ENCODE data around the gene COL19A1. TPM values are rescaled to one million over a fixed set of nuclear protein-coding genes. Genes with fewer than 3 reads are reported as not detected.
A peak's percentile ranks its signal among the peaks of the same experiment; 100 is the strongest.

COL19A1 gene
- total and polyA plus RNA-seq, 9 of the 15 experiments (the other 6 are each of a cell fraction or from before 2014, with no cell fraction given), result not detected

DNA sequence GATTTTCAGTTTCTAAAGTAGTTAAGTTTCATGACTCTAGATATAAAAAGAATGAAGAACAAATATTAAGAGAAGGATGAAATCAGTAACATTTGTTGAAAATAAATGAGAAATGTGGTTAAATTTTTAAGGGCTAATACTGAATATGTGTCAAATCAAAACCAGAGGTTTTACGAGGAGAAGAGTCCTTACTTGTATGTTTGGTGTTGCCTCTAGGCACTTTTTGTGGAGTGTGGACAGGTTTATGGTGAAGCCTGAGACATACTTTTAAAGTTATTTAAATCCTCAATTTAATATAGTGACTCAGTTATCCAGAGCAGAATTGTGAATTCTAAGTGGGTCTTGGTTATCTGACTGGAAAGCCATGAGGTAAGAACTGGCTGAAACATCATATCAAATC lies 68.7 kb downstream of the COL19A1 start (continued):
- TF ChIP-seq, protein P1, sequence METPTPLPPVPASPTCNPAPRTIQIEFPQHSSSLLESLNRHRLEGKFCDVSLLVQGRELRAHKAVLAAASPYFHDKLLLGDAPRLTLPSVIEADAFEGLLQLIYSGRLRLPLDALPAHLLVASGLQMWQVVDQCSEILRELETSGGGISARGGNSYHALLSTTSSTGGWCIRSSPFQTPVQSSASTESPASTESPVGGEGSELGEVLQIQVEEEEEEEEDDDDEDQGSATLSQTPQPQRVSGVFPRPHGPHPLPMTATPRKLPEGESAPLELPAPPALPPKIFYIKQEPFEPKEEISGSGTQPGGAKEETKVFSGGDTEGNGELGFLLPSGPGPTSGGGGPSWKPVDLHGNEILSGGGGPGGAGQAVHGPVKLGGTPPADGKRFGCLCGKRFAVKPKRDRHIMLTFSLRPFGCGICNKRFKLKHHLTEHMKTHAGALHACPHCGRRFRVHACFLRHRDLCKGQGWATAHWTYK (CRISPR knock-in tag; IDR thresholded peaks at IDR 0.05), result no peak
- no peak for TF ChIP-seq HNRNPLL (IDR thresholded peaks at IDR 0.05; ENCODE audit: low read depth, low read length, poor library complexity, severe bottlenecking)
- TF ChIP-seq, protein P2, sequence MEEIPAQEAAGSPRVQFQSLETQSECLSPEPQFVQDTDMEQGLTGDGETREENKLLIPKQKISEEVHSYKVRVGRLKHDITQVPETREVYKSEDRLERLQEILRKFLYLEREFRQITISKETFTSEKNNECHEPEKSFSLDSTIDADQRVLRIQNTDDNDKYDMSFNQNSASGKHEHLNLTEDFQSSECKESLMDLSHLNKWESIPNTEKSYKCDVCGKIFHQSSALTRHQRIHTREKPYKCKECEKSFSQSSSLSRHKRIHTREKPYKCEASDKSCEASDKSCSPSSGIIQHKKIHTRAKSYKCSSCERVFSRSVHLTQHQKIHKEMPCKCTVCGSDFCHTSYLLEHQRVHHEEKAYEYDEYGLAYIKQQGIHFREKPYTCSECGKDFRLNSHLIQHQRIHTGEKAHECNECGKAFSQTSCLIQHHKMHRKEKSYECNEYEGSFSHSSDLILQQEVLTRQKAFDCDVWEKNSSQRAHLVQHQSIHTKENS (CRISPR knock-in tag; IDR thresholded peaks at IDR 0.05), result no peak

DNA sequence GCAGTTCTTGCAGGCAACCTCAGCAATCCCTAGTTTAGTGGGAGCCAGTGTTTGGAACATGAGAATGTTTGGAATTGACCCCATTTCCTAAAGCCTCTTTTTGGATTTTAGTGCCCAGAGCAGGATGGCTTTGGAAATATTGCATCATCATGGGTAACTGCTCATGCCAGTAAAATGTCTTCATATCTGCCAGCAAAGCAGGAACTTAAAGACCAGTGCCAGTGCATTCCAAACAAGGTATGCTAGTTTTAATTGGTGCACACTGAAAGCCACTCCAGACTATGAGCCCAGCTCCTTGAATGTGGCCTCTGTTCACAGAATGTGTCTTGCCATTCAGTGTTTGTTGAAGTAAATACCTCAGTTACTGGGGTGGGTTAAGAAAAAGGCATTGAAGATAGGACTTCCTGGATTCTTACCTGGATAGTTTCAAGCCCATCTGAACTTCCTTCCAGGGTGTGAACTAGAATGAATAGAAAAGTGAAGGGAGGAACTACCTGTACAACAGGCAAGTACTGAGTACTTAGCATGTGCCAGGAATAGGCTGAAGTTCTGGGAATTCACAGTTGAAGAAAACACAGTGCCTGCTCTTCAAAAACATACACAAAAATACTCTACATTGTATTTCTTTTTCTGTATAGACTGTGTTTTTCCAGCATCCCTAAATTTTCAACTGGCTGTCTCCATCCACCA lies 70.5 kb downstream of the COL19A1 start:
- Histone ChIP-seq H2AFZ (ENCODE audit: low read depth, low read length) (no peak overlapping the region), H3K9ac (ENCODE audit: insufficient read depth in 1 of 2, low read depth in 2 of 2, low read length in 2 of 2) (no peak overlapping the region), H3K9me3 (replicated peaks; ENCODE audit: control insufficient read depth, insufficient read depth, low read depth, low read length) (no peaks in the 10 kb centered on the region), H3K79me2 (ENCODE audit: control insufficient read depth, insufficient read depth, low read length) (no peaks in the 10 kb centered on the region), H3K36me3 (ENCODE audit: control insufficient read depth, insufficient read depth, low read length) (no peaks in the 10 kb centered on the region), H3K9me1 (ENCODE audit: control insufficient read depth, insufficient read depth, low read length) (no peaks in the 10 kb centered on the region), H3K4me3 (no peak overlapping the region), H3K27ac (ENCODE audit: extremely low read depth, low read depth, low read length) (no peak overlapping the region), H4K20me1 (replicated peaks; ENCODE audit: control insufficient read depth, insufficient read depth, low read length) (no peaks in the 10 kb centered on the region), H3K4me1 (replicated peaks in 1 of 2; ENCODE audit: control insufficient read depth in 2 of 2, insufficient read depth in 2 of 2, low read length in 2 of 2) (no peaks in the 10 kb centered on the region), H3K27me3 (ENCODE audit: control insufficient read depth in 2 of 2, insufficient read depth in 2 of 2, low read length in 2 of 2) (no peaks in the 10 kb centered on the region), H3K4me2 (ENCODE audit: insufficient read depth, low read length) (no peak overlapping the region)
- POLR2A ChIA-PET, result no interaction called here
- DNase-seq (ENCODE audit: extremely low read depth in 1 of 4, low spot score in 3 of 4), result no peak
- CTCF ChIA-PET (ENCODE audit: low intra/inter-chr PET ratio), result no interaction called here
- TF ChIP-seq, protein P3, sequence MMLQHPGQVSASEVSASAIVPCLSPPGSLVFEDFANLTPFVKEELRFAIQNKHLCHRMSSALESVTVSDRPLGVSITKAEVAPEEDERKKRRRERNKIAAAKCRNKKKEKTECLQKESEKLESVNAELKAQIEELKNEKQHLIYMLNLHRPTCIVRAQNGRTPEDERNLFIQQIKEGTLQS (IDR thresholded peaks at IDR 0.05), result peak; percentile 62
- TF ChIP-seq, protein P3 (CRISPR knock-in tag; conservative IDR thresholded peaks at IDR 0.05), result no peak
- peak; percentile 45; the same call in 1 of the 2 replicates for TF ChIP-seq CEBPB (tag; IDR thresholded peaks at IDR 0.05)
- TF ChIP-seq, protein P4, sequence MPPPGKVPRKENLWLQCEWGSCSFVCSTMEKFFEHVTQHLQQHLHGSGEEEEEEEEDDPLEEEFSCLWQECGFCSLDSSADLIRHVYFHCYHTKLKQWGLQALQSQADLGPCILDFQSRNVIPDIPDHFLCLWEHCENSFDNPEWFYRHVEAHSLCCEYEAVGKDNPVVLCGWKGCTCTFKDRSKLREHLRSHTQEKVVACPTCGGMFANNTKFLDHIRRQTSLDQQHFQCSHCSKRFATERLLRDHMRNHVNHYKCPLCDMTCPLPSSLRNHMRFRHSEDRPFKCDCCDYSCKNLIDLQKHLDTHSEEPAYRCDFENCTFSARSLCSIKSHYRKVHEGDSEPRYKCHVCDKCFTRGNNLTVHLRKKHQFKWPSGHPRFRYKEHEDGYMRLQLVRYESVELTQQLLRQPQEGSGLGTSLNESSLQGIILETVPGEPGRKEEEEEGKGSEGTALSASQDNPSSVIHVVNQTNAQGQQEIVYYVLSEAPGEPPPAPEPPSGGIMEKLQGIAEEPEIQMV (tag; conservative IDR thresholded peaks at IDR 0.05; ENCODE audit: low read depth), result no peak
- TF ChIP-seq CEBPG (CRISPR knock-in tag; IDR thresholded peaks at IDR 0.05), result no peak
- TF ChIP-seq CEBPG (tag; conservative IDR thresholded peaks at IDR 0.05 in 1 of 2, IDR thresholded peaks at IDR 0.05 in 1 of 2), result peak; percentile 37 to 65; a peak in 1 of 4 replicates
- no peak for TF ChIP-seq PTTG1 (tag; IDR thresholded peaks at IDR 0.05; ENCODE audit: low read depth)
- ATAC-seq, result no peak
- no peak for FAIRE-seq
- in situ Hi-C loops (cut with MboI), result no loop called here
- intact Hi-C loops (cut with micrococcal nuclease), result no loop called here
- BruUV-seq (replicated peaks), result no TSS peak
